ENCODE results near the gene ATG10. TPM values are rescaled to one million over a fixed set of nuclear protein-coding genes. Genes with fewer than 3 reads are reported as not detected.
A peak's percentile ranks its signal among the peaks of the same experiment; 100 is the strongest.

Gene ATG10
- total and polyA plus RNA-seq, 4 donors: 3.9 to 12.8 (median 8.7) TPM

DNA sequence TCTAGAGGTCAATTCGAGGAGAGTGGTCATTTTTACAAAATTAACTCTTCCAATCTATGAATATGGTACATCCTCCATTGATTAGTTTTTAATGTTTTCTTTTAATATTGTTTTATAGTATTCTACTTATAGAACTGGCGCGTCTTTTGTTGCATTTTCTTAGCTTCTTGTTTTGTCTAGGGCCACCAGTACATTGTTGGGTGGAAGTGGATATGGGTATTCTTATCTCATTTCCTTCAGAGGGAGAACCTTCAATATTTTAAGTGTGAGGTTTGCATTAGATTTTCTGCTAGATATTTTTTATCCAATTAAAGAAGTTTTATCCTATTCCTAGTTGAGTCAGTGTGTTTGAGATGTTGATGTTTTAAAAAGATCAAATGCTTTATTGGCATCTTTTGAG, 236.5 kb downstream of the ATG10 start:
- Histone ChIP-seq H3K9me3 (ENCODE audit: control insufficient read depth, low read length) (no peaks in the 10 kb centered on the region), H3K27me3 (ENCODE audit: control insufficient read depth in 1 of 2, insufficient read depth in 2 of 2, low read length in 1 of 2) (no peaks in the 10 kb centered on the region), H3K36me3 (ENCODE audit: control insufficient read depth in 1 of 2, insufficient read depth in 2 of 2, low read length in 1 of 2) (no peaks in the 10 kb centered on the region), H3K4me1 (ENCODE audit: control insufficient read depth in 1 of 2, insufficient read depth in 2 of 2, low read length in 2 of 2) (no peaks in the 10 kb centered on the region), H3K27ac (ENCODE audit: low read depth in 1 of 2, low read length in 2 of 2) (no peak overlapping the region), H3K4me3 (ENCODE audit: low read length in 2 of 2) (no peak overlapping the region)
- 95% methylated on average over 3 of the region's 3 CpGs for WGBS, 2 donors
- no peak for DNase-seq
- no peak for ATAC-seq (ENCODE audit: low FRiP score)
- intact Hi-C loops (cut with DNase I): no loop called here

DNA sequence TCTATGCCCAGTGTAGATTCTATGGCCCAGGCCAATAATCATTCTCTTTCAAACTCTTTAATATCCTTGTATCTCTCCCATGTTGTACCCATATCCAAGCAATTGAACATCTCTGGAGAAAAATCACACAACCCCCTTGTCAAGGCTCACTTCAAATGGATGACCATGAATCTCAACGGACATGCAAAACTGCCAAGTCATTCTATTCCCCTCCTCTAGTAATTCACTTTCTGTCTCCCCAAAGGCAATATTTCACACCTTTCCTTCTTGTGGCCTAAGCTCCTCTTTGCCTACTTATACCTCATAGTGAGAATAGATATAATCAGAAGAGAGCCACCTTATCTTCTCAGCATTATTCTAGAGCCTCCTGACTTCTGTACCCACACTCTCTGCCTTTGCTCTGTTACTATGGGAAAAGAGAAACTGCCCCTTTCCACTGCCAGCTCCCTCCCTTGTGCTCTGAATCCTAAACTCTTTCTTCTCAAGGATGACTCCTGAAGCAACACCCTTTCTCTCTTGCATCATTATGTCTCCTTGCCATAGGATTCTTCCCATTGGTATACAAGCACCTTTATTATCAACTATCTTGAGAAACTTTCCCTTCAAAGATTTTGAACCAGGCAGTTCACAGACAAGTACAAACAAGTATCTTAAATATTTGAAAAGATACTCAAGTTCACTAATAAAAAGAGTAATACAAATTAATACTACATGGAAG, 240.2 kb downstream of the ATG10 start:
- intact Hi-C loops (cut with DNase I): no loop called here
- Histone ChIP-seq H3K4me3 (ENCODE audit: low read length in 2 of 2) (no peak overlapping the region), H3K9me3 (ENCODE audit: control insufficient read depth, low read length) (no peaks in the 10 kb centered on the region), H3K27me3 (ENCODE audit: control insufficient read depth in 1 of 2, insufficient read depth in 2 of 2, low read length in 1 of 2) (no peaks in the 10 kb centered on the region), H3K4me1 (ENCODE audit: control insufficient read depth in 1 of 2, insufficient read depth in 2 of 2, low read length in 2 of 2) (no peaks in the 10 kb centered on the region), H3K27ac (ENCODE audit: low read depth in 1 of 2, low read length in 2 of 2) (no peak overlapping the region), H3K36me3 (ENCODE audit: control insufficient read depth in 1 of 2, insufficient read depth in 2 of 2, low read length in 1 of 2) (peaks cover 0 to 3% of the 10 kb centered on the region in 2 donors)
- ATAC-seq (ENCODE audit: low FRiP score) (no peak), DNase-seq (no peak)
- 74 to 79% methylated on average over 1 of the region's 1 CpG for WGBS, 2 donors

DNA sequence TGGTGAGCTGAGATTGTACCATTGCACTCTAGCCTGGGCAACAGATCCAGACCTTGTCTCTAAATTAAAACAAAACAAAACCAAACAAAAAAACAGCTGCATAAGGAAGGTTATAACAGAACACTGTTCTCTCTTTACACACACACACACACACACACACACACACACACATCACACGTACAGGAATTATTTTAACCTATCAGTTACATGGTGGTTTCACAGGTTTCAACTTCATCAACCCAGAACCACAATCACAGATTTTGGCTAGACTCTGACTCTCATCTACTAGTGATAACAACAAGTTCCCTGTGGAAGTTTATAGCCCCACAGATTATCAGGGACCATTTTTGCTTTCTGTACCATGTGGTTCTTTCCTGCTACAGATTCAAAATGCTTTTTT, 246.1 kb downstream of the ATG10 start:
- no peak overlapping the region for H3K4me3 ChIP-seq (ENCODE audit: low read length in 2 of 2)
- 47 to 55% methylated on average over 1 of the region's 1 CpG for WGBS, 2 donors
- intact Hi-C loops (cut with DNase I): no loop called here

DNA sequence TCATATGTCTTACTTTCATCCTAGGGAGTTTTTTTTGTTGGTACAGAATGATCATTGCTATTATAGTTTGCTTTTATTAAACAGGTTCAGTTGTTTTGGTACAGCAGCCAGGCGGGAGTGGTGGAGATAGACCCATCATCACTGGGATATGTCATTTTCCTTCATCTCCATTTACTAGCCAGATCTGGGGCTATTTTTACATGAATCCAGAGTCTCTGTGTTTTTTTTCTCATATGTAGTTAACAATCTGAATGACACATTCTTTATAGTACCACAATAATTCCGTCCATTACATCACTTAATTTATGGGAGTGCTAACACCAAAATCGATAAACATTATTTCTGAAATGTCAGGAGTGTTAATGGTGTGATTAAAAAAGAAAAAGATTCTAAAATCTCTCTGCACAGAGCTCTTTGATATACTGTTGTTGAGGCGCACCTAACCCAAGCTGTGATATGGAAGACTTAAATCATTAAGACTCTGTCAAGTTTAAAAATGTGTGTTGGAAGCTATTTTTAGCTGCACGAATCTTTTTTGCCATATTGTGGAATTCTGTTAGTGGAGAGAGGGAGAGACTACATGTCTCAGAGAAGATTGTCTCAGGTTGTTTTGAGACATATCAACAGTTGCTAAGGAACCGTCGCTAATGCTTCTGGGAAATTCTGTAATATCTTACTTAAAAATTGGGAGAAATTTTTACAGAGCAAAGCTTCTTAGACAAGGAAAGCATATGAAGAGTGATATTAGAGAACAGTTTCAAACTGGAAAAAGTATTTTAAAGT, 246.7 kb downstream of the ATG10 start:
- Histone ChIP-seq H3K27ac (ENCODE audit: low read depth in 1 of 2, low read length in 2 of 2) (no peak overlapping the region), H3K4me3 (ENCODE audit: low read length in 2 of 2) (no peak overlapping the region), H3K4me1 (ENCODE audit: control insufficient read depth in 1 of 2, insufficient read depth in 2 of 2, low read length in 2 of 2) (no peaks in the 10 kb centered on the region), H3K9me3 (ENCODE audit: control insufficient read depth, low read length) (no peaks in the 10 kb centered on the region), H3K27me3 (ENCODE audit: control insufficient read depth in 1 of 2, insufficient read depth in 2 of 2, low read length in 1 of 2) (no peaks in the 10 kb centered on the region), H3K36me3 (ENCODE audit: control insufficient read depth in 1 of 2, insufficient read depth in 2 of 2, low read length in 1 of 2) (peaks cover 0 to 3% of the 10 kb centered on the region in 2 donors)
- ATAC-seq (ENCODE audit: low FRiP score) (no peak), DNase-seq (no peak)
- intact Hi-C loops (cut with DNase I): no loop called here
- 22 to 25% methylated on average over 7 of the region's 7 CpGs for WGBS, 2 donors

More for the DNA sequence above, 246.1 kb downstream of the ATG10 start:
- no peak overlapping the region for H3K27ac ChIP-seq (ENCODE audit: low read depth in 1 of 2, low read length in 2 of 2)
- H3K9me3 ChIP-seq (ENCODE audit: control insufficient read depth, low read length): no peaks in the 10 kb centered on the region
- no peaks in the 10 kb centered on the region for H3K4me1 ChIP-seq (ENCODE audit: control insufficient read depth in 1 of 2, insufficient read depth in 2 of 2, low read length in 2 of 2)
- H3K27me3 ChIP-seq (ENCODE audit: control insufficient read depth in 1 of 2, insufficient read depth in 2 of 2, low read length in 1 of 2): no peaks in the 10 kb centered on the region
- H3K36me3 ChIP-seq (ENCODE audit: control insufficient read depth in 1 of 2, insufficient read depth in 2 of 2, low read length in 1 of 2): peaks cover 0 to 3% of the 10 kb centered on the region in 2 donors
- DNase-seq (no peak), ATAC-seq (ENCODE audit: low FRiP score) (no peak)

DNA sequence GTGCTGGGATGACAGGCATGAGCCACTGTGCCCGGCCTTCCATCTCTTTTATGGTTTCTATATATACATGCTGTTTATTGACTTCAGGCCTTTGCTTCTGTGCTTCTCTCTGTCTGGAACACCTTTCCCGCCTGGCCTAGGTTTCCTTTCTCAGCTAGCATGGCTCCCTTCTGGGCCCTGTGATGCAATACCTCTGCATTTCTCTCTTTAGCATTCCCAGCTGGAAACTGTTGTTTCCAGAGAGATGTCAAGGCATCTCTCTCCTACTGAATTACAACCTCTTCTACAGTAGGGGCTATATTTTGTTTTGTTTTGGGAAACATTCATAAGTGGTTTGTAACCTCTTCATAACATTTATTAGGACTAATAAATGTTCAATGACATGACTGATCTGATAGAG, 249.2 kb downstream of the ATG10 start:
- Histone ChIP-seq H3K9me3 (ENCODE audit: control insufficient read depth, low read length) (no peaks in the 10 kb centered on the region), H3K4me1 (ENCODE audit: control insufficient read depth in 1 of 2, insufficient read depth in 2 of 2, low read length in 2 of 2) (no peaks in the 10 kb centered on the region), H3K27me3 (ENCODE audit: control insufficient read depth in 1 of 2, insufficient read depth in 2 of 2, low read length in 1 of 2) (no peaks in the 10 kb centered on the region), H3K27ac (ENCODE audit: low read depth in 1 of 2, low read length in 2 of 2) (no peak overlapping the region), H3K36me3 (ENCODE audit: control insufficient read depth in 1 of 2, insufficient read depth in 2 of 2, low read length in 1 of 2) (no peaks in the 10 kb centered on the region), H3K4me3 (ENCODE audit: low read length in 2 of 2) (no peak overlapping the region)
- intact Hi-C loops (cut with DNase I): no loop called here
- WGBS, 2 donors: 98 to 100% methylated on average over 2 of the region's 2 CpGs
- DNase-seq (no peak), ATAC-seq (ENCODE audit: low FRiP score) (no peak)

DNA sequence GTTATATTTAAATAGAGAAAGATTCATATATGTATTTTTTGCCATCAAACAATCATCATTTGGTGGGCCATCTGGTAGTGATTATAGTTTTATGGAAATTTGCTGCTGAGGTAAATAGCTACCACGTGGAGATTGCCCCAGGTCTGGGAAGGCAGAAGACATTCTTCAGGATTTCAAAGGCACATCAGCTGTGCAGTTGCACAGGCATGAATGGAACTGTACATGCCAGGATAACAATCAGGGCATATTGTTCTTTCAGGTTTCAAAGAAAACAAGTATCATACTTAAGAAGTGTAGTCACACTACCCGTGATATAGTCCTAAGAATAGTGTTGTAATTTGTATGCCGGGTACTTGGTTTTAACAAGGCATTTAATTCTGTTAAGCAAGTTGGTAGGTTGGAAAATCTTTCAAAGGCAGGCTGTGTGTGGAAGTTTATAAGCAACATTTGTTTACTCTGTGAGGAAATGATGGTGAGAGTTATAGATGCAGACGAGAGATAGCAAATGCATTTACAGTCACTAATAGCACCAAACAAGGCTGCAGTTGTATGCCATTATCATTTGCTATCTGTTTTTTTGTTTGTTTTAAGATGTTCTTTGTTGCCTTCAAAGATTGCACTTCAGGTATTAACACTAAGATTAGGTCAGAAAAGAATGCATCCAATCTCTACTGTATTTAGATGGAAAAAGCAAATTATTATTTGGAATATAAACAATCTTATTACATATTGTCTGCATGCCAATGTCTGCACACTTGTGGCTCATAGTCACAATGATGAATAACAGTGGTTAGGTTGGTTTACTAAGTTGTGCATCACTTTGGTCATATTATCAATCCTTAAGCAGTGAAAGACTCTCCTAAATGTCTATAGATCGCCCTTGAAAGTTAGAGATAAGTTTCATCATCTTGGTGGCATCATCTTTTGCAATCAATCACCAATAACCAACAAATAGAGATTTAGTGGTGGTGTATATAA, 251.1 kb downstream of the ATG10 start:
- WGBS, 2 donors: 41 to 42% methylated on average over 5 of the region's 5 CpGs
- Histone ChIP-seq H3K4me3 (ENCODE audit: low read length in 2 of 2) (no peak overlapping the region), H3K27me3 (ENCODE audit: control insufficient read depth in 1 of 2, insufficient read depth in 2 of 2, low read length in 1 of 2) (no peaks in the 10 kb centered on the region), H3K9me3 (ENCODE audit: control insufficient read depth, low read length) (no peaks in the 10 kb centered on the region), H3K27ac (ENCODE audit: low read depth in 1 of 2, low read length in 2 of 2) (no peak overlapping the region), H3K36me3 (ENCODE audit: control insufficient read depth in 1 of 2, insufficient read depth in 2 of 2, low read length in 1 of 2) (no peaks in the 10 kb centered on the region), H3K4me1 (ENCODE audit: control insufficient read depth in 1 of 2, insufficient read depth in 2 of 2, low read length in 2 of 2) (no peaks in the 10 kb centered on the region)
- intact Hi-C loops (cut with DNase I): no loop called here
- DNase-seq (no peak), ATAC-seq (ENCODE audit: low FRiP score) (no peak)

DNA sequence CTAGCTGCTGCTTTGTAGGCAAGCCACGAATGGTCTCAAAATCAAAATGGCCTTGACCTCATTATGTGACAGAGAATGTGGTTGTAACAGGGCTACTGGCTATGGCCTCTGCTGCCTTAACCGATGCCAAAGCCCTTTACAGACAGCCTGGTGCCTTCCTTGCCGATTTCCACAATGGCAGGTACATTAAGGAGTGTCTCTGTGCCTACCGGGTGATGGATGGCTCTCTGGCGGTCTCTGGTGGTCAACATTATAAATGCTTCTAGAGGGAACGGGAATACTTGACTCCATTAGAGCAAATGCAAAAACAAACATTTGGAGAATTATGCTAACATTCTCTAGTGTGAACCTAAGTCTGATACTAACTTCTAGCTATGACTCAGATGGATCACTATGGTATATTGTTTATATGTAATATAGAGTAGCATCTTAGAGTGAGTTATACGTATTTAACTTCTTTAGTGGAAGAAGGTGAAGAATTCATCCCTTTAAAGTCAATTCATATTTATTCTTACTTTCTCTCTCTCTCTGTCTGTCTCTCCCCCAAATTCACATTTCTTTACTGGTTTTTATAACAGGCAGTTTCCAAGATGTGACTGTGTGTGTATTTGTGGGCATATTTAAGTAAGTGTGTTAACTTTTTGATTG, 253.8 kb downstream of the ATG10 start:
- Histone ChIP-seq H3K4me1 (ENCODE audit: control insufficient read depth in 1 of 2, insufficient read depth in 2 of 2, low read length in 2 of 2) (no peaks in the 10 kb centered on the region), H3K36me3 (ENCODE audit: control insufficient read depth in 1 of 2, insufficient read depth in 2 of 2, low read length in 1 of 2) (no peaks in the 10 kb centered on the region), H3K27me3 (ENCODE audit: control insufficient read depth in 1 of 2, insufficient read depth in 2 of 2, low read length in 1 of 2) (no peaks in the 10 kb centered on the region), H3K27ac (ENCODE audit: low read depth in 1 of 2, low read length in 2 of 2) (no peak overlapping the region), H3K9me3 (ENCODE audit: control insufficient read depth, low read length) (no peaks in the 10 kb centered on the region), H3K4me3 (ENCODE audit: low read length in 2 of 2) (no peak overlapping the region)
- peak; percentile 86 for ATAC-seq (ENCODE audit: low FRiP score)
- intact Hi-C loops (cut with DNase I): no loop called here
- 21 to 22% methylated on average over 7 of the region's 7 CpGs for WGBS, 2 donors
- peak in 1 of 2 donors; percentile 61 for DNase-seq

DNA sequence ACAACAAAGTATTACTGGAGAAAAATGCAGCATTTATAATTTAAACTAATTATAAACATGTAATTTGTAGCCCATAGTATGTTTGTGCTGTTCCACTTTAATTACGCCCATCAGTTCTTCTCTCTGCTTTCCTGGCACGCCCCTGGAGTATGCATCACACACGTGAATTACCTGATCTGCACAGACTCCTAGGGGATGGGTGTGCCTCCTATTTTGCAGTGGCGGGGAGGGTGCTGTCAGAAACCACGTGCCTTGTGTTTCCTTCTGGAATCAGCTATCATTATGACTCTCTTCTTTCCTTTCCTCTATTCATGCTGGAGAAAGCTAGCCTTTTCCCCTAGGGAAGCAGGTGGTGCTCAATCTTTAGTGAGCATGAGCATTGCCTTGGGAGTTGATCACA, 263.1 kb downstream of the ATG10 start:
- intact Hi-C loops (cut with DNase I): no loop called here
- Histone ChIP-seq H3K9me3 (ENCODE audit: control insufficient read depth, low read length) (no peaks in the 10 kb centered on the region), H3K4me1 (ENCODE audit: control insufficient read depth in 1 of 2, insufficient read depth in 2 of 2, low read length in 2 of 2) (peaks cover 0 to 11% of the 10 kb centered on the region in 2 donors), H3K36me3 (ENCODE audit: control insufficient read depth in 1 of 2, insufficient read depth in 2 of 2, low read length in 1 of 2) (no peaks in the 10 kb centered on the region), H3K27ac (ENCODE audit: low read depth in 1 of 2, low read length in 2 of 2) (no peak overlapping the region), H3K4me3 (ENCODE audit: low read length in 2 of 2) (no peak overlapping the region), H3K27me3 (ENCODE audit: control insufficient read depth in 1 of 2, insufficient read depth in 2 of 2, low read length in 1 of 2) (no peaks in the 10 kb centered on the region)
- WGBS, 2 donors: 59 to 65% methylated on average over 5 of the region's 5 CpGs
- DNase-seq (no peak), ATAC-seq (ENCODE audit: low FRiP score) (peak; percentile 48)

All from aorta (tissue), 5 donors.